HepG2 (cell line): ENCODE results near the gene TMEM253. TPM values are rescaled to one million over a fixed set of nuclear protein-coding genes. Genes with fewer than 3 reads are reported as not detected.
A peak's percentile ranks its signal among the peaks of the same experiment; 100 is the strongest.

Experiments used
- CHD2 ChIP-seq: IDR thresholded peaks from 2 replicates; pipeline ENCODE4 v1.6.1; 2011; ENCODE audit warnings: low read depth, low read length, improper control_type of control experiment
- DNMT1 ChIP-seq: sonication (generic); formaldehyde crosslinking; IDR thresholded peaks from 2 replicates; pipeline ENCODE4 v1.5.1; 2020; ENCODE audit warnings: mild to moderate bottlenecking, missing genetic modification reagents
- MAFF ChIP-seq: IDR thresholded peaks from 2 replicates; pipeline ENCODE4 v1.6.1; 2011; ENCODE audit warnings: low read depth, low read length, improper control_type of control experiment
- MIXL1 ChIP-seq: IDR thresholded peaks from 2 replicates; pipeline ENCODE4 v1.6.1; 2016
- NFRKB ChIP-seq: fragments of 450-650 bp; IDR thresholded peaks from 2 replicates; pipeline ENCODE4 v1.6.1; 2017
- NR1H2 ChIP-seq: sonication (generic); formaldehyde crosslinking; IDR thresholded peaks from 2 replicates; pipeline ENCODE4 v1.8.1; 2022; ENCODE audit warnings: low read depth, missing genetic modification reagents, borderline replicate concordance
- PRMT3 ChIP-seq: sonication (generic); formaldehyde crosslinking; IDR thresholded peaks from 2 replicates; pipeline ENCODE4 v1.8.1; 2022; ENCODE audit warnings: low read depth, mild to moderate bottlenecking, moderate library complexity, missing genetic modification reagents, borderline replicate concordance
- RBM39 ChIP-seq: fragments of 200-400 bp; formaldehyde crosslinking; IDR thresholded peaks from one replicate; pipeline ENCODE4 v1.6.1; 2018; ENCODE audit warnings: antibody characterized with exemption, mild to moderate bottlenecking, low read depth, low read length; ENCODE audit not compliant: poor library complexity, severe bottlenecking
- SATB2 ChIP-seq: sonication (generic); formaldehyde crosslinking; IDR thresholded peaks from 2 replicates; pipeline ENCODE4 v1.5.0; 2020; ENCODE audit warnings: missing genetic modification reagents
- SIX4 ChIP-seq: sonication (generic); formaldehyde crosslinking; IDR thresholded peaks from 2 replicates; pipeline ENCODE4 v1.4.0; 2020; ENCODE audit warnings: missing genetic modification reagents
- SP4 ChIP-seq: sonication (generic); formaldehyde crosslinking; IDR thresholded peaks from 2 replicates; pipeline ENCODE4 v1.8.1; 2023; ENCODE audit warnings: mild to moderate bottlenecking, missing genetic modification reagents
- SPEN ChIP-seq: sonication (generic); formaldehyde crosslinking; IDR thresholded peaks from 2 replicates; pipeline ENCODE4 v1.5.1; 2020; ENCODE audit warnings: low read depth, mild to moderate bottlenecking, missing genetic modification reagents
- SYNCRIP ChIP-seq: fragments of 200-400 bp; formaldehyde crosslinking; IDR thresholded peaks from 2 replicates; pipeline ENCODE4 v1.6.1; 2018; ENCODE audit warnings: mild to moderate bottlenecking, low read depth, low read length; ENCODE audit not compliant: insufficient read depth
- ZNF253 ChIP-seq: sonication (generic); formaldehyde crosslinking; IDR thresholded peaks from 2 replicates; pipeline ENCODE4 v1.8.0; 2022; ENCODE audit warnings: mild to moderate bottlenecking, missing genetic modification reagents, borderline replicate concordance
- ZNF512B ChIP-seq: sonication (generic); formaldehyde crosslinking; IDR thresholded peaks from 2 replicates; pipeline ENCODE4 v1.5.1; 2020; ENCODE audit warnings: missing genetic modification reagents, mild to moderate bottlenecking, borderline replicate concordance
- ZNF550 ChIP-seq: sonication (generic); formaldehyde crosslinking; IDR thresholded peaks from 2 replicates; pipeline ENCODE4 v1.4.0; 2020; ENCODE audit warnings: mild to moderate bottlenecking, missing genetic modification reagents, borderline replicate concordance
- ZNF574 ChIP-seq: sonication (generic); formaldehyde crosslinking; IDR thresholded peaks from 2 replicates; pipeline ENCODE4 v1.4.0; 2020; ENCODE audit warnings: missing genetic modification reagents
- ZNF644 ChIP-seq: IDR thresholded peaks from 2 replicates; pipeline ENCODE4 v1.6.1; 2016; ENCODE audit warnings: low read depth
- ZNF674 ChIP-seq: sonication (generic); formaldehyde crosslinking; IDR thresholded peaks from 2 replicates; pipeline ENCODE4 v1.5.0; 2020; ENCODE audit warnings: low read depth, mild to moderate bottlenecking, missing genetic modification reagents
- ZNF710 ChIP-seq: sonication (generic); formaldehyde crosslinking; IDR thresholded peaks from 2 replicates; pipeline ENCODE4 v1.5.0; 2020; ENCODE audit warnings: mild to moderate bottlenecking, missing genetic modification reagents, borderline replicate concordance
- ZSCAN5A ChIP-seq: sonication (generic); formaldehyde crosslinking; IDR thresholded peaks from 2 replicates; pipeline ENCODE4 v1.8.0; 2022; ENCODE audit warnings: mild to moderate bottlenecking, missing genetic modification reagents, borderline replicate concordance
- polyA plus RNA-seq, 8 experiments: library from polyadenylated mRNA; depleted of rRNA in 3 of 8; stranded (reverse) in 7 of 8; unstranded in 1 of 8; fragments of >200 nt; fragmentation: Illumina TruSeq in 4 of 8; extraction: Trizol in 4 of 8; gene quantifications; 2 replicates each; pipeline versions ENCODE4 v1.2.1 to v1.2.3, GENCODE V29; 2011 to 2016; ENCODE audit warnings: low read depth in 4 of 8, missing spikeins in 1 of 8, mixed read lengths in 1 of 8; ENCODE audit not compliant: insufficient read depth in 1 of 8
- total RNA-seq, 5 experiments: library from RNA; depleted of rRNA; stranded (reverse); fragments of >200 nt; fragmentation: Illumina TruSeq; extraction: Trizol; gene quantifications; 2 replicates each; pipeline ENCODE4 v1.2.3, GENCODE V29; 2016; ENCODE audit warnings: low read depth in 1 of 5

Gene TMEM253
- total and polyA plus RNA-seq, 2 of the 13 experiments (the other 11 are each of a cell fraction or from before 2014, with no cell fraction given) = 0.29 to 0.45 TPM

GRCh38 chr14:21092273-21093011 lies 8.4 kb upstream of the TMEM253 start (continued):
- peak; percentile 90; the same call in 1 of the 2 replicates for TF ChIP-seq ZNF710 (CRISPR knock-in tag)
- peak; percentile 68; the same call in 1 of the 2 replicates for TF ChIP-seq SP4 (CRISPR knock-in tag)
- TF ChIP-seq MIXL1 (CRISPR knock-in tag) = peak; percentile 73; the same call in 1 of the 2 replicates
- TF ChIP-seq ZNF644 = no peak
- TF ChIP-seq ZNF574 (CRISPR knock-in tag) = peak; percentile 86
- no peak for TF ChIP-seq ZNF674 (CRISPR knock-in tag)
- peak; percentile 28; the same call in 1 of the 2 replicates for TF ChIP-seq MAFF
- TF ChIP-seq NFRKB = no peak
- peak; percentile 13; the same call in 1 of the 2 replicates for TF ChIP-seq SIX4 (CRISPR knock-in tag)
- TF ChIP-seq SPEN (CRISPR knock-in tag) = peak; percentile 92
- TF ChIP-seq CHD2 = peak; percentile 30
- TF ChIP-seq ZNF512B = no peak
- TF ChIP-seq ZNF253 (CRISPR knock-in tag) = peak; percentile 39; the same call in 1 of the 2 replicates
- no peak for TF ChIP-seq SYNCRIP
- TF ChIP-seq RBM39 = no peak
- peak; percentile 63; the same call in 1 of the 2 replicates for TF ChIP-seq ZSCAN5A
- TF ChIP-seq SATB2 (CRISPR knock-in tag) = no peak
- TF ChIP-seq NR1H2 = no peak
- no peak for TF ChIP-seq PRMT3 (CRISPR knock-in tag)
- peak; percentile 90; the same call in 1 of the 2 replicates for TF ChIP-seq ZNF550
- peak; percentile 93 for TF ChIP-seq DNMT1 (CRISPR knock-in tag)
